SJSA1 (cell line): ENCODE data around the gene TMEM205. TPM values are rescaled to one million over a fixed set of nuclear protein-coding genes. Genes with fewer than 3 reads are reported as not detected.
"Not testable (repeated sequence)": the region's sequence is repeated elsewhere in the genome, so short reads cannot be mapped to it uniquely, and the experiment has no call there.

ENCODE experiments used
- DNase-seq, 2 experiments: peaks; one replicate each; pipeline ENCODE4 v3.0.0-alpha.2; 2015 to 2020; ENCODE audit warnings: low spot score in 2 of 2, low read depth in 1 of 2
- H3K27ac ChIP-seq: fragments of 250-450 bp; sonication (Bioruptor Pico); 2 replicates; pipeline ENCODE4 v1.5.1; 2020; ENCODE audit warnings: mild to moderate bottlenecking, moderate library complexity
- H3K27me3 ChIP-seq: fragments of 250-450 bp; sonication (Bioruptor Pico); replicated peaks from 2 replicates; pipeline ENCODE4 v1.5.1; 2020; ENCODE audit warnings: mild to moderate bottlenecking, moderate library complexity
- H3K36me3 ChIP-seq: fragments of 250-450 bp; sonication (Bioruptor Pico); 2 replicates; pipeline ENCODE4 v1.5.1; 2020; ENCODE audit warnings: mild to moderate bottlenecking
- H3K4me1 ChIP-seq: fragments of 250-450 bp; sonication (Bioruptor Pico); replicated peaks from 2 replicates; pipeline ENCODE4 v1.6.1; 2021; ENCODE audit warnings: mild to moderate bottlenecking
- H3K4me3 ChIP-seq: fragments of 250-450 bp; sonication (Bioruptor Pico); 2 replicates; pipeline ENCODE4 v1.5.1; 2020; ENCODE audit warnings: mild to moderate bottlenecking
- H3K9me3 ChIP-seq: fragments of 250-450 bp; sonication (Bioruptor Pico); replicated peaks from 2 replicates; pipeline ENCODE4 v1.5.1; 2020; ENCODE audit warnings: mild to moderate bottlenecking
- total RNA-seq: library from RNA; depleted of rRNA; stranded (reverse); fragments of >200 nt; shearing (Covaris generic); gene quantifications from 2 replicates; pipeline ENCODE4 v1.2.3, GENCODE V29; 2014

TMEM205 gene
- total RNA-seq, 1 experiment from 2014 or later = 113 TPM

DNA sequence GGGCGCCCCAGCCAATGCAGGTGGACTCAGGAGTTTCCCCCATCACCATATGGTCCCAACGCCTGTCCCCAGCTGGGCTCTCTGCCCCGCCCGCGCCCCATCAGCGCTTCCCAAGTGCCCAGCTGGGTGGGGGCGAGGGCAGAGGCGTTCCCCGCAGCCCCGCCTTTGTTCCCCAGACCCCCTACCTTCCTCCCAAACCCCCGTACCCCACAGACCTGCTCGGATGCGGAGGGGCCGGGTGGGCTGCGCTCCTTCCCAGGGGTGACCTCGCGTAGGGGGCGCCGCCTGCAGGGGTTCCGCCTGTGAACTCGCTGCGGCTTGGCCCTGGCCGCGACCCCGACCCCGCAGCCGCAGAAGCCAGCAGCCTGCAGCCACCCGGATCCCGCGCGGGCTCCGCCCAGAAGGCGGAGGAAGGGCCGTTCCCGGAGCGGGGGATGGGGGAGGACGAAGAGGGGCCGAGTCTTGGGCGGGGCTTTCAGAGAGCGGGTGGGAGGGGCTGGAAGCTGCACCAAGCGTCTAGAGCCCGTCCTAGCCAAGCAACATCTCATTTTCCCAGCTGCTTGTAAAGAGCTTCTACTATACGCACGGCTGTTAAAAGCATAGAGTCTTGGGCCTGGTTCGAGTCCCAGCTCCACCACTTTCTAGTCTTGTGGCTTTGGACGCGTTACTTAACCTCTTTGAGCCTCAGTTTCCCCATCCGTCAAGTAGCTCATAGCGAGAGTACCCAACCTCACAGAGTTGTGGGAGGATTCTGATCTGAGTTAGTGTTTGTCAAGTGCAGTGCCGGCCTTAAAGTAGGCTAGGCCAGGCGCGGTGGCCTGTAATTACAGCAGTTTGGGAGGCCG, 6.6 kb downstream of the TMEM205 start, which contains the start of gene RAB3D:
TSS of gene RAB3D (minus strand) at position 404 of the 845 bp plus-strand sequence. CDS start 2,258 bp downstream, outside the sequence.
- Histone ChIP-seq H3K27ac (no peak within 1 kb of the TSS), H3K4me1 (peaks cover 17% of the 10 kb centered on the region), H3K9me3 (no peaks in the 10 kb centered on the region), H3K27me3 (no peaks in the 10 kb centered on the region), H3K36me3 (peaks cover 6% of the 10 kb centered on the region), H3K4me3 (0 out of 2 replicates have a peak within 1 kb of the TSS, but pooled peaks have one; percentile 12)
- peak in 1 of 2 experiments; percentile 74 for DNase-seq

DNA sequence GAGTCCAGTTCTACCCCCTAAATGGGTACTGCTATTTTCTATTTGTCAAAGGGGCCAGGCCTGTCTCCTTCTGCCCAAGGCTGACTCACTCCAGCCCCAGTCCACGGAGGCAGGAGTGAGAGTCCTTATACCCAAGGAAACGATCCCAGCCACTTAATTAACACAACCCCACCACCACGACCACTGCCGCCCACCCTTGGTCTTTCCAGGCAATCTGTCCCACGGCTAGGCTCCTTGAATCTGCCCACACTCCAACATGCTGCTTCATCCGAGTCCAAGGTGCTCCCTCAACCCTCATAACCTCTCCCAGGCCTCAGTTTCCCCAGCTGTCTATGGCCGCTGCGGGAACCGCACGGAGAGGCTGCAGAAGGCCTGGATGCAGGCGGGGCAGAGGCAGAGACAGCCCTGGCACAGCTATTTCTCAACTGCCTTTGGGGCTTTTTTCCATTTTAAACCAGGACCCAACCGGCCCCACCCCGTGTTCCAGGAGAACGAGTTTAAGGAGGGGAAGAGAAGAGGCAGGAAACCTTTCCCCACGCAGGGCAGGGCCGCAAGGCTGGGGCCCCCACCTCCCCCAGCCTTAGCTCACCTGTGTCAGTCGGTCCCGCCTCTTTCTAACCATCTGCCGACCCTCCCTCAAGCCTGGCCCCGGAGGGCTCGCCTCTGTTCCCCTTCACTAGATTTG, 7.4 kb downstream of the TMEM205 start:
- Histone ChIP-seq H3K4me3 (no peak overlapping the region), H3K4me1 (peaks cover 10% of the 10 kb centered on the region), H3K27me3 (no peaks in the 10 kb centered on the region), H3K36me3 (peaks cover 6% of the 10 kb centered on the region), H3K27ac (no peak overlapping the region), H3K9me3 (no peaks in the 10 kb centered on the region)
- no peak for DNase-seq

DNA sequence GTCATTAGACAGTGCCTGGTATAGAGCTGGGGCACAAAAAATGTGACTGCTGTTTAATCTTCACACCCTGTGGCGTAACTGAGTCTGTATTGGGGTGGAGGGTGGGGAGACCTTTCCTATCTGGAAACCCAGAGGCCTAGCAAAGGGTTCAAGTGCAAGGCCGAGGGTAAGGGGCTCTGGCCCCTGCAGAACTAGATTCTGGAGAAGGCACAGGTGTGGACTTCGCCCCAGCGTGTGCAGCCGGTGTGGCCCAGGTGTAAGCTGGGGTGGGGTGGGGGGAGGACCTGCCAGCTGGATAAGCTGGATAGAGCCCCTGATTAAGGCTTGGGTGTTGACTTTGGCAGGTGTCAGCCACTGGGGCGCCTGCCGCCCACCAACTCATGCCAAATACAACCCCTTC, 7.9 kb downstream of the TMEM205 start:
- DNase-seq = no peak
- peaks cover 6% of the 10 kb centered on the region for H3K36me3 ChIP-seq
- no peaks in the 10 kb centered on the region for H3K9me3 ChIP-seq
- peaks cover 6% of the 10 kb centered on the region for H3K4me1 ChIP-seq
- no peak overlapping the region for H3K27ac ChIP-seq
- H3K27me3 ChIP-seq = no peaks in the 10 kb centered on the region
- no peak overlapping the region for H3K4me3 ChIP-seq

DNA sequence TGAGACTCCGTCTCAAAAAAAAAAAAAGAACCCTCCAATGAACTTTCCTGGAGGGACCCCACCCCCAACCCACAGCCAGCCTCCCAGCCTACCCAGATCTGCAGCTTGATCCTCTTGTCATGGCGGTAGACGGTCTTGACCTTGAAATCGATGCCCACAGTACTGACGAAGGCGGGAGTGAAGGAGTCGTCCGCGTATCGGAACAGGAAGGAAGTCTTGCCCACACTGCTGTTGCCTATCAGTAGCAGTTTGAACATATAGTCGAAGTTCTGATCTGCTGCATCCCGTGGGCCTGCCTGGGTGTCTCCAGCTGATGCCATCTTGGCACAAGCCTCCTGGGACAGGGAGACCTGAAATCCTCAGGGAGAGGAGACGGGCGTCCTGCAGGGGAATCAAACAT, 9.0 kb downstream of the TMEM205 start:
- H3K9me3 ChIP-seq = no peaks in the 10 kb centered on the region
- no peak overlapping the region for H3K27ac ChIP-seq
- no peaks in the 10 kb centered on the region for H3K27me3 ChIP-seq
- no peak for DNase-seq
- peaks cover 6% of the 10 kb centered on the region for H3K36me3 ChIP-seq
- H3K4me1 ChIP-seq = peaks cover 6% of the 10 kb centered on the region
- H3K4me3 ChIP-seq = no peak overlapping the region

DNA sequence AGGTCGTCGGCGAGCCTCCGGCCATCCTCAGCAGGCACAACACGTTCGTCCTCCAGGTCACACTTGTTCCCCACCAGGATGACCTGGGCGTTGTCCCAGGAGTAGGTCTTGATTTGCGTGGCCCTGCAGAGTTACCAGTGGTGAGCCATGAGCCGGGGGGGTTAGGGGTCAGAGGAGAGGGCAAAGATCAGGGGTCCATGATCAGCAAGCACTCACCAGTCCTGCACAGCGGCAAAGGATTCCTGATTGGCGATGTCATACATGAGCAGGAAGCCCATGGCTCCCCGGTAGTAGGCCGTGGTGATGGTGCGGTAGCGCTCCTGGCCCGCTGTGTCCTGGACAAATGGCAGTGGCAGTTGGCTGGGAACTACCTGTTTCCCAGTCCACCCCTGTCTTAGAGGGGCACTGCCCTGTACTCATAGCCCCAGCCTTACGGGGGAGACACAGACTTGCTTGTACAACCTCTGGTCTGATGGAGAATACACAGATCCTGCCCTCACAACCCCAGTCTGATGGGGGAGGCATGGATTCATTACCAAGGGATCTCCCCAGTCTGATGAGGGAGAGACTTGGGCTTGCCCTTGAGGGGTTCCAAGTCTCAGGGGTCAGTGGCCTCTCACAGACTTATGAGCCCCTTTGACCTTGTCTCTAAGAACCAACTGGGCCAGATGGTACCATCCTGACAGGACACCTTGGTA, 10.5 kb downstream of the TMEM205 start:
- Histone ChIP-seq H3K36me3 (no peaks in the 10 kb centered on the region), H3K27ac (no peak overlapping the region), H3K4me1 (peaks cover 6% of the 10 kb centered on the region), H3K9me3 (no peaks in the 10 kb centered on the region), H3K4me3 (no peak overlapping the region), H3K27me3 (no peaks in the 10 kb centered on the region)
- DNase-seq = no peak

DNA sequence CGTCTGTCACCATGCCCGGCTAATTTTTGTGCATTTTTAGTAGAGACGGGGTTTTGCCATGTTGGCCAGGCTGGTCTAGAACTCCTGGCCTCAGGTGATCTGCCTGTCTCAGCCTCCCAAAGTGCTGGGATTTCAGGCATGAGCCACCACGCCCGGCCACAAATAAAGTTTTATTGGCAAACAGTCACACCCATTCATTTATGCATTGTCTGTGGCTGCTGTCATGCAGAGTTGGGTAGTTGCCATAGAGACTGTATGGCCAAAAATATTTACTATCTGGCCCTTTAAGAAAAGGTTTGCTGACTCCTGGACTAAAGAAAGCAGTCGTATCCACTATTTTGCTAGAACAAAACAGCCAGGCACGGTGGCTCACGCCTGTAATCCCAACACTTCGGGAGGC, 12.2 kb downstream of the TMEM205 start:
- H3K27me3 ChIP-seq, DNase-seq, H3K9me3 ChIP-seq: not testable (repeated sequence)

DNA sequence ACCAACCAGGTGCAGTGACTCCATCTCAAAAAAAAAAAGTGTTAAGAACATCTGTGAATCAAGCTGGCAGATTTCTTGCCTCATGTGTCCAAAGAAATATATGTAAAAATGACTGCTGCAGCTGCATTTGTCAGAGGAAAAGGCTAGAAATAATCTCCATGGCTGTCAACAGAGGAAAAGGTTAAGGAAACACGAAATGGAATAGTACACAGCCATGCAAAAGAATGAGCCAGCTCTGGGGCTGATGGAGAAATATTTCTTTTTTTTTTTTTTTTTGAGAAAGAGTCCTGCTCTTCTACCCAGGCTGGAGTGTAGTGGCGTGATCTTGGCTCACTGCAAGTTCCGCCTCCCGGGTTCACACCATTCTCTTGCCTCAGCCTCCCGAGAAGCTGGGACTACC, 13.2 kb downstream of the TMEM205 start:
- no peaks in the 10 kb centered on the region for H3K27me3 ChIP-seq
- no peak overlapping the region for H3K4me3 ChIP-seq
- no peaks in the 10 kb centered on the region for H3K9me3 ChIP-seq
- no peak overlapping the region for H3K27ac ChIP-seq
- no peak for DNase-seq
- H3K4me1 ChIP-seq = no peaks in the 10 kb centered on the region
- no peaks in the 10 kb centered on the region for H3K36me3 ChIP-seq

More for the DNA sequence above, 12.2 kb downstream of the TMEM205 start:
- H3K27ac ChIP-seq, H3K36me3 ChIP-seq, H3K4me1 ChIP-seq, H3K4me3 ChIP-seq: not testable (repeated sequence)

DNA sequence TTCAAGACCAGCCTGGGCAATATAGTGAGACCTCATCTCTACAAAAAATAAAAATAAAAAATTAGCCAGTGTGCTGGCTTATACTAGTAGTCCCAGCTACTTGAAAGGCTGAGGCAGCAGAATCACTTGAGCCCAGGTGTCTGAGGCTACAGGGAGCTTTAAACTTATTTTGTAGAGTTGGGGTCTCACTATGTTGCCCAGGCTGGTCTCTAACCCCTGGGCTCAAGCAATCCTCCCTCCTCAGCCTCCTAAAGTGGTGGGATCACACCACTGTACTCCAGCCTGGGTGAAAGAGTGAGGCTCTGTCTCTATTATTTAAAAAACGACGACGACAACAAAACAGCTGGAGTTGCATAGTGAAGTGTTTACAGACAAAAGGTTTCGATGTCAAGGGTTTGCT, 14.6 kb downstream of the TMEM205 start:
- no peak overlapping the region for H3K27ac ChIP-seq
- H3K4me3 ChIP-seq = no peak overlapping the region
- no peaks in the 10 kb centered on the region for H3K4me1 ChIP-seq
- no peaks in the 10 kb centered on the region for H3K36me3 ChIP-seq
- no peaks in the 10 kb centered on the region for H3K27me3 ChIP-seq
- H3K9me3 ChIP-seq = no peaks in the 10 kb centered on the region
- DNase-seq = no peak

DNA sequence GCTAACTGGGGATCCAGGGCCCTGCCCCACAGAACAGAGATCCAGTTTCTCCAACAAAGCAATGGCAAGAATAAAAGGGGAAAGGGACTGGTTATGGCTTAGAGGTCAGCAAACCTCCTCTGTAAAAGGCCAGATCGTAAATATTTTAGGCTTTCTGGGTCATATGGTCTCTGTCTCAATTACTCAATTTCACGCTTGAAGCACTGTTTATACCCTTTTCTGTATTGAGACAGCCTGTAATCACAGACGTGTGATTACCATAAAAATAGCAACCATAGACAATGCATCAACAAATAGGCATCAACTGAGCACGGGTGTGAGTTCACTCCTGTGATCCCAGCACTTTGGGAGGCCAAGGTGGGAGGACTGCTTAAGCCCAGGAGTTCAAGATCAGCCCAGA, 15.9 kb downstream of the TMEM205 start:
- H3K27ac ChIP-seq = no peak overlapping the region
- H3K4me3 ChIP-seq = no peak overlapping the region
- no peaks in the 10 kb centered on the region for H3K4me1 ChIP-seq
- H3K9me3 ChIP-seq = no peaks in the 10 kb centered on the region
- no peaks in the 10 kb centered on the region for H3K36me3 ChIP-seq
- DNase-seq = no peak
- no peaks in the 10 kb centered on the region for H3K27me3 ChIP-seq

DNA sequence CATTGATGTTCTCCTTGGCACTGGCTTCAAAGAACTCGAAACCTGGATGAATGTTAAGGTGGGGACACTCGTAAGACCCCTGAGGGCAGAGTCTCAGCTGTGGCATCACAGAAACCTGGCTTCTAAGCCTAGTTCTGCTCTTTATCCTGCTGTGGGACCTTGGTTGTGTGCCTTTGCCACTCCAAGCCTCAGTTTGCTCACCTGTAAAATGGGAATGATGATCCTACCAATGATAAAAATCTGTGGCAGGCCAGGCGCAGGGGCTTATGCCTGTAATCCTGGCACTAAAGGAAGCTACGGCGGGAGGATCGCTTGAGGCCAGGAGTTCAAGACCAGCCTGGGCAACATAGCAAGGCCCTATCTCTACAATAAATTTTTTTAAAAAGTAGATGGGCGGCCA, 20.5 kb downstream of the TMEM205 start:
- no peaks in the 10 kb centered on the region for H3K27me3 ChIP-seq
- no peak overlapping the region for H3K27ac ChIP-seq
- no peaks in the 10 kb centered on the region for H3K9me3 ChIP-seq
- H3K36me3 ChIP-seq = no peaks in the 10 kb centered on the region
- H3K4me1 ChIP-seq = peaks cover 37% of the 10 kb centered on the region
- H3K4me3 ChIP-seq = no peak overlapping the region
- no peak for DNase-seq

DNA sequence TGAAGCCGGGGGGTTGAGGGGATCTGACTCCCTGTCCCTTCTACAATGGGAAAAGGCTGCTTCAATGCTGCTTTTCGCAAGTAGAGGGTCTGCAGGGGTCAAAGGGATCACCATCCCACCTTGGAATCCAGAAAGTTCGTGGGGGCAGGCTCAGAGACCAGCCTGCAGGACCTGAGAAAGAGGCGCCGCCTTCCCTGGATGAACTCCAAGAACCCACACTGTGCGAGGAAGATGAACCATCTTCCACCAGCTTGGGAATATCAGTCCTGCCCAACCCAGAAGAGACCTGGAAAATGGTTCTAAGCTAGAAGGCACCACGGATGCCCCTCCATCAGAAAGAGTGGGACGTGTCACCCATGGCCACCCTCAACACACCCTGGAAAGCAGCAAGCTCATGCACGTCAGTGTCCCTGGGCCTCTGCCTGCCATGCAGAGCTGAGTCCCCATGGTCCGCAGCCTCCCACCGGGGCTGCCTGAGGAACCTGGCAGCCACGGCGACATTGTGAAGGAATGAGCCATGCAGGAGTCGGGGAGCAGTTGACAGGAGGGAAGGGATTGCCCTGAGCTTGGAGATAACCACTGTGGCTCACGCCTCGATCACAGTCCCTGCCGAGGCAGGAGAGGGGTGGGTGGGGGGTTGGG, 21.2 kb downstream of the TMEM205 start:
- no peak for DNase-seq
- Histone ChIP-seq H3K27ac (no peak overlapping the region), H3K9me3 (no peaks in the 10 kb centered on the region), H3K27me3 (no peaks in the 10 kb centered on the region), H3K4me1 (peaks cover 37% of the 10 kb centered on the region), H3K36me3 (no peaks in the 10 kb centered on the region), H3K4me3 (no peak overlapping the region)

DNA sequence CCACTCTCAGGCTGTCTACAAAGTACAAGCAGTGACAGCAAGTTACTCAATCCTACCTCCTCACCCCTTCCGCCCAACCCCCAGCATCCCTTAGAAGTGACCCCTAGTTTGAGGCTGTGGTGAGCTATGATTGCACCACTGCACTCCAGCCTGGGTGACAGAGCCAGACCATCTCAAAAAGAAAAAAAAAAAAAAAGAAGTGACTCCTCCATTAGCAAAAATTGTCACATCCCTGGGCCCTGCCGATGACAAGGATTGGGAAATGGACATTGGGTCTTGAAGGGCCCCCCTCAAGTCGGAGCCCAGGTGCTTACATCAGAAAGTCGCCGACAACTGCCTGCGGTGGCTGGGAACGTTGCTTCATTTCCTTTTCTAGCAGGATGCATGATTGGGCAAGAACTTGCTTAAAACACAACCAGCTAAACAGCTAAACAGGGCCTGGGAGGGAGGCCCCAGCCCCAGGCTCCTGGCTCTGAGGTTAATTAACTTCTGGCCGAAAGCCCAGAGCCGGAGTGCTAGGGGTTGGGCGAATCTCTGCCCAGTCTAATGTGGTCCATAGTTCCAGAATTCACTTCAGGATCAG, 21.9 kb downstream of the TMEM205 start:
- no peaks in the 10 kb centered on the region for H3K36me3 ChIP-seq
- no peak overlapping the region for H3K4me3 ChIP-seq
- no peaks in the 10 kb centered on the region; the same call in 1 of the 2 replicates for H3K27me3 ChIP-seq
- peak overlapping the region; percentile 21; the same call in 1 of the 2 replicates for H3K27ac ChIP-seq
- peak; percentile 77 to 83 for DNase-seq
- H3K4me1 ChIP-seq = peaks cover 37% of the 10 kb centered on the region
- no peaks in the 10 kb centered on the region for H3K9me3 ChIP-seq

DNA sequence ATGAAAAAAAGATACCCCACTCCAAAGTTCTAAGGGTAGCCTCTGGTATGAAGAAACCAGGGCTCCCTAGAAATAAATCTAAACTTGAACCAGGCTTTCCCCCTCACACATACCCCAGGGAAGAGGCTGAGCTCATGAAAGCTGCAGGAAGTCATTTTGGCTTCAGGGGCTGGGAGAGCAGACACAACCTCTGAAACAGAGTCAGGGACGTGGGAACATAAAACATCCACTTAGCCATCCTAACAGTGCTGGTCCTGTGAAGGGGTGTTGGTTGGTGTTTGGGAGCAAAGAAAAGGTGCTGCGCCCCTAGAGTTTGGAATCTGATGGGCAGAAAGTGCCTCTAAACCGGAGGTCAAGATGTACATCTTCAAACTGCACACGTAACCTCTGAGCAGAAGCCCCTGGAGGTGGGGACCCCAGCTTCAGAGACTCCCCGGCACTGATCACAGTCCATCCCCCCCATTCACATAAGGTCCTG, 22.4 kb downstream of the TMEM205 start:
- DNase-seq = no peak
- Histone ChIP-seq H3K27ac (peak overlapping the region; percentile 21; the same call in 1 of the 2 replicates), H3K4me3 (no peak overlapping the region), H3K4me1 (peaks cover 37% of the 10 kb centered on the region), H3K27me3 (no peaks in the 10 kb centered on the region; the same call in 1 of the 2 replicates), H3K9me3 (no peaks in the 10 kb centered on the region), H3K36me3 (no peaks in the 10 kb centered on the region)
